OCI-M1 (cell line): ENCODE data around the gene PCGF5.
"Not testable (repeated sequence)": the region's sequence is repeated elsewhere in the genome, so short reads cannot be mapped to it uniquely, and the experiment has no call there.

Source experiments
- DNase-seq: peaks from one replicate; lab custom pipeline; 2025; lab: John Stamatoyannopoulos, UW

Gene PCGF5

DNA sequence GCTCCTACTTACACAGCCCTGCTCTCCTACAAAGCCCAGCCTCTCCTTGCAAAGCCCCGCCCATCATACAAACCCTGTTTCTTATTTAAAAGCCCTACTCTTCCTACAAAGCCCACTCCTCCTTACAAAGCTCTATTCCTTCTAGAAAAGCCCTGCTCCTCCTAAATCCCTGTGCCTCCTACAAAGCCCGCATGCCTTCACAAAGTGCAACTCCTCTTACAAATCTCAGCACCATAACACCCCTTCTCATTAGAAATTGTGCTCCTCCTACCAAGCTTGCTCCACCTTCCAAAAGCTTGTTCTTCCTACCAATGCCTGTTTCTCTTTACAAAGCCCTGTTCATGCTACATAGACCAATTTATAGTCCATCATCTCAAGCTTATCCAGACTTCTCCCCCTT lies 66.1 kb downstream of the PCGF5 start:
- DNase-seq = no peak

GRCh38 chr10:91287276-91287675 lies 66.8 kb downstream of the PCGF5 start:
- DNase-seq = no peak

DNA sequence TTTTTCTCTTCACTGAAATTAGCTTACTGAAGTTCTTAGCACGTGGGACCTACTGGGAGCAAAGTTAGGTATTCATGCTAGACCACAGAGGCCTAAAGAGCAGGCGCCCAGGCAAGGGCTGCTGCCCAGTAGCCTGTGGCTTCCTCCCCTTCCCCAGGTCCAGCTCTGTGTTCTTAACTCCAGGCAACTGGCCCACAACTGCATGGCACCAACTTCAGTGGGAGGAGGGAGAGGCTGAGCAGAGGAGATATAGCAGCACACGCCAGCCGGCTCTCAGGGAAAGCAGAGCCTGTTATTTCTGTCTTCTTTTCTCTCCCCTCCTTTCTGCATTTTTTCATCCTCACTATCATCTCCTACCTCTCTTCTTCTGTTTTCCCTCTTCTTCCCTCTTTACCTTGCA lies 67.4 kb downstream of the PCGF5 start:
- no peak for DNase-seq

GRCh38 chr10:91289305-91289704 lies 68.8 kb downstream of the PCGF5 start:
- no peak for DNase-seq

- no peak for DNase-seq
Measured at GRCh38 chr10:91290607-91291006, 70.1 kb downstream of the PCGF5 start.

DNA sequence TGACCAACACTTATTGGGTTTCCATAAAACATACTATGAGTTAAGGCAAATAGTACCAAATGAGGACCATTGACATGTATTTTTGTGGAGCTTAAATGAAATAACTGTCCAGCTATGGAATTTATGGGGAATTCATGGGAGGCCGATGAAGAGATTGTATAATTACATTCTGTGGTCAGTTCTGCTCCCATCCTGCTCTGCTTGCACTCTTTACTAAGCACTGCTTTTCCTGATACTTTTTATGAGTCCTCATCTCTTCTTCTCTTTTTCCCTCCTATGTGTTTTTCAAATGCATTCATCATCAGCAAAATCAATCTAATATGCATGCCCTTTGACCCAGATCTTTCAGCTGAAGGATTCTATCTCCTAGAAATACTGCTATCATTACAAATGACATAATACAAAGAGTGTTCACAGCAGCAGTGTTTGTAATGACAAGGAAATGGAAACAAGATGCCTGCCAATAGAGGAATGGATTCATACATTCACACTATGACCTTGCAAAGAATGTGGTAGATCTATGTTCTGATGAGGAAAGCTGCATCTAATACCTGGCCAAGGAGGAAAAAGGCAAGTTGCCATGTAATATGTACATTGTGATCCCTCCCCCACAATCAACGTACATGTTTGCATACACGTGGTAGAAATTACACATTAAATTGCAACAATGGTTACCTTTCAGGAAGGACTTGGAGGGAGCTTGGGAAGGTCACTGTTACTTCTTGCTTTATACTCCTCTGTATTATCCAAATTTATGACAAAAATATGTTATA lies 73.9 kb downstream of the PCGF5 start:
- no peak for DNase-seq

DNA sequence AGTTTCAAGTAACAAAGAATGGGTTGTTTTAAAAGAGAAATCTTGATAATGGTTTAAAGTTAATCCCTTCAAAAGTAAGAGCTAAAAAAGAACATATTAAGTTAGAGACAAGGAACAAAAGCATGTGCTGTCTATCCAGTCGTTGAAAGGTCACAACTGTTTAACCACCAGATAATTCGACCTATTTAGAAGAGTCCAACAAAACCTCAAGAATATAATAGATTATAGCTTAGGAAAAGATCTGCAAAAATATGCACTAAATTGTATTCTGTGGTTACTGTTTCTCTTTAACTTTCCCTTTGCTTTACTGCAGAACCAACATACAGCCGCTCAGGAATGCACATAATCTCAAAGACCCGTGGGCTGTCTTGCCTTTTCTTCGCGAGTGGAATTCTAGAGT lies 74.9 kb downstream of the PCGF5 start:
- DNase-seq = no peak

- peak; percentile 66 for DNase-seq
Measured at GRCh38 chr10:91296471-91296870, 76.0 kb downstream of the PCGF5 start.

DNA sequence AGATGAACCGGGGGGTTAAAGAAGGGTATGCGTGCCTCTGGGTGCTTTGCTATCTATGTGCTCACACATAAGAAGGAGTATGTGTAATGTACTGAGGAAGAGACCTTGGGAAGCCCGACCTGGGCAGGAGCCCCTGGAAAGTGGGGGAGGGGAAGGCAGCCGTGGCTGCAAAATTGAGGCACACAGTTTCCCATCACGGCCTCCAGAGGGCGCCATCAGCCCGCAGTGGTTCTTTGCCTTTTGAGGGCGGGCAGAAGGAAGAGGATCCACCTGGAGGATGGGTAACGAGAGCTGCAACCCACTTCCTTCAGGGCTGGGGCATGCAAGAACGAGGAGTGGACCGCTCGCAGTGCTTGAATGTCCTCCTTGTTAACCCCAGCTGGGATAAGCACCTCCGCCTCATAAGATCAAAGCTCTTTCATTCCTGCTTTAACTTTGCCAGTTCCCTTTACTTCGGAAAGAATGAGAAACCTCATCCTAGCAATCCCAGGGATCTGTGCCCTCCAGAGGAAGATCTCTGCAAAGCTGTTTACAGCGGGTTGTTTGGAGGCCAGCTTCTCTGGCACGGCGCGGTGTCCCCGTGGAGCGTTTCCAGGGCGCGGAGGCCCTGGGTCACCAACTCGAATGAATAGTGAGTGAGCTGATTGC lies 77.9 kb downstream of the PCGF5 start:
- DNase-seq = peak; percentile 82

- no peak for DNase-seq
Measured at GRCh38 chr10:91299999-91300575, 79.6 kb downstream of the PCGF5 start.

DNA sequence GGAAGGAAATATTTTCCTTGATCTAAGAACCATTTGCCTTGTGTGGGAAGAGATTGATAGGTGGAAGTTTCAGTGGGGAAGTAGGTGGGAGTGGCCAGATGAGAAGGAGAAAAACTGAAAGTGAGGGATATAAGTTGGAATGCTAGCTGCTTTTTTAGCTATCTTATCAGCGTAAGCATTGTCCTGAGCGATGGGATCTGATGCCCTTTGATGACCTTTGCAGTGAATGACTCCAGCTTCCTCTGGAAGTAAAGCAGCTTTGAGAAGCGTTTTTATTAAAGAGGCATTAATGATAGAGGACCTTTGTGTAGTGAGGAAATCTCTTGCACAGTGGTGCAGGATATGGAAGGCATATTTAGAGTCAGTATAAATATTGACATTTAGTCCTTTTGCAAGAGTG lies 82.5 kb downstream of the PCGF5 start:
- not testable (repeated sequence) for DNase-seq

DNA sequence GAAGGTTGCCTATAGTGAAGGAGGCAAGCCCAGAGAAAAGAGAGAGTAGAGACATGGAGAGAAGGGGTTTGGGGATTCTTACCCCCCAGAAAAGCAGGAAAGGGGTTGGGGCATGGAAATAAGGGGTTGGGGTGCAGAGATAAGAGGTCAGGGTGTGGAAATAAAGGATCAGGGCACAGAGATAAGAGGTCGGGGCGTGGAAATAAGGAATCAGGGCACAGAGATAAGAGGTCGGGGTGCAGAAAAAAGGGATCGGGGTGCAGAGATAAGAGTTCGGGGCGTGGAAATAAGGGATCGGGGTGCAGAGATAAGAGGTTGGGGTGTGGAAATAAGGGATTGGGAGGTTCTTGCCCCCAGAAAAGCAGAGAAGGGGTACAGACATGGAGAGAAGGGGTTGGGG lies 85.5 kb downstream of the PCGF5 start:
- DNase-seq = not testable (repeated sequence)

DNA sequence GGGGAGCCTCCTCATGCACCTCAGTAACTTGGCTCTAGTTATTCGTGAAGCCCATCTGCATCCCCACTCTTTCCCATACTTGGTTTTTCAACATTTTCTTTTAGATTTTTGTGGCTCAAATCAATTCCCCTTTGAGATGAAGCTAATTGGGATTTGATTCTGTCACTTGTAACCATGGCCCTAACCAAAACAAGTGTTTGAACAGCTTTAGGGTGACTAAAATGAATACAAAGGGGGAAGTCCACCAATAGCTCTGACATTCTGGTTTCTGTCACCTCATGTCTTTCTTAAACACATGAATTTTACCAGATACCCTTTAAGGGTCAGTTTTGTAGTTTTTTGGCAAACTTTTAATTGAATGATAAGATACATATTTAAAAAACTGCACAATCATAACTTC lies 87.0 kb downstream of the PCGF5 start:
- DNase-seq = no peak

DNA sequence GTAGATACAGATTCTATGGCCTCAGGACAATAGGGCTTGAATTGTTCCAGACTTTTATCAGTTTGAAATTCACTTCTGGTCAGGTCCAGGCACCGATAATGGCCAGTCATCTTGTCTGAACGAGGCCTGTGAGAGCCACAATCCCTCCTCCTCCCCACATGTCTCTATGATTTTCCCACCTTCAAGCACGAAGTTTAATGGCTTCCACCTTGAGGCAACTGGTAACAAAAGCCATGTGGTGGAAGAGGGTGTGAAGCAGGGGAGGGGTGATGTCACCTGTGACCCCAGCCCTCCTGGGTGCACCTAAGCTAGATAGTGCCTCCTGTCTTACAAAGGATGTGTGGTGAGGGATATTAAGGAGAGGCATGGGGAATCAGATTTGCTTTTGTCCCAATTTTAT lies 89.2 kb downstream of the PCGF5 start:
- no peak for DNase-seq

DNA sequence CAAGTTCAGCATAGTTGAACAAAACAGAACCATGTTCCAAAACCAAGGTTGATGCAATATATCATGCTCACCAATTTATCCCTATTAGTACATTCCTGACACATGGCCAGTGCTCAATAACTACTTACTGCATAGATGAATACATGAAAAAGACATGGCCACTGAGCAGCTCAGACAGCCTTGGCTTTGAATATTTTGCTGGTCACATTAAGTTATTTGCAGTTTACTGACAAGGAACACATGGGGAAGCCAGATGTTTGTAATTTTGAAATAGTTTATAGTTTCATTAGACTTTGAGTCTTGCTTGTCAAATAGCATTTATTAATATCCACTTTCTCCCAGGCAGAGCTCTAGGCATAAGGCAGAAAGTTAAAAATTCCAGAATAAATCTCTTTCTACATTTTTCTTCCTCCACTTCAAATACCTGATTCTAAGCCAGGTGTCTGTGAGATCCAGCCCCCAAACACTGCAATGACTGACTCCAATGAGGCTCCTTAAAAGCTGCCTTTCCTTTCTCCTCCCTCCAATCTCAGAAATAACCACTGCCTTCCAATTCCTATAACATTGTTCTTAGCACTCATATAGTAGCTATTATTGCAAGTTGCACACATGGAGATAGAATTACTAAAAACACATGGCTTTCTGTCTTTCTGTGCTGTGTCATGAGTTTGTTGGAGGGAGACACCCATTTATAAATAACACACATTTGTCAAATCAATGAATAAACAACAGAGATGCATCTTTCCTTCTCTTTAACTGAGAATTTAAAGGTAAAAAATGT lies 91.3 kb downstream of the PCGF5 start:
- no peak for DNase-seq

- DNase-seq = peak; percentile 41
Measured at GRCh38 chr10:91312382-91312733, 91.9 kb downstream of the PCGF5 start.

GRCh38 chr10:91313796-91314485 lies 93.5 kb downstream of the PCGF5 start:
- DNase-seq = no peak

DNA sequence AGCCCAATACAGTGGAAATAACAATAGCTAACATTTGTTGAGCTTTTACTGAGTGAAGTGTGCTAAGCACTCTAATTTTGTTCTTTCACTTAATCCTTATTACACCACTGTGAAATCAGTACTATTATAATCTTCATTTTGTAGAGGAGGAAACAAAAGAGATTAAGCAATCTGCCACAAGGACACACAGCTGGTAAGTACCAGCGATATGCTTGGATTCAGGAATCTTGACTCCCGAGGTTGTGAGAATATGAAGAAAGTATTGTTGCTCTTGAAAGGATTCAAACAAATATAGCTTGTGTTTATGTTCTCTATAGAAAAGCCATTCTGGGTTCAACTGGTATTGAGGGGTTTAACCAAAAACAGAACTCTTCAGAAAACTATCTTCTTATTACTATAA lies 96.0 kb downstream of the PCGF5 start:
- no peak for DNase-seq

- DNase-seq = no peak
Measured at GRCh38 chr10:91317541-91317940, 97.1 kb downstream of the PCGF5 start.

DNA sequence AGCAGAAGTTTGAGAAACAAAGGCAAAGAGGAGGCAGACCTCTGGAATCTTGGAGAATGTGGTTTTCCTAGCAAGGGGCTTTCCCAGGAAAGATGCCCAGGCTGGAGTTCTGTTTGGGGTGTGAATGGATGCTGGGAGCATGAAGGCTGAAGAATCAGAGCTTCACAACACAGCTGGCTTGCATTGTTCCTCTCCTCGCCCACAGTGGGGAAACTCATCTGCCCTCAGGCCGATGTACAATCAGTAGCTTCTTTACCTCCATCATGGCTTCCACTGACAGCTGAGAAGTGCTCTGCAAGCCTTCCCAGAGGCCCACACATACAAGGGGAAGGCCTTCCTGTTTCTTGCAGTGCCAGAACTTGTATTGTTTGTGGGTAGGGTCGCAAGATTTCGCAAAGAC lies 98.9 kb downstream of the PCGF5 start:
- no peak for DNase-seq

DNA sequence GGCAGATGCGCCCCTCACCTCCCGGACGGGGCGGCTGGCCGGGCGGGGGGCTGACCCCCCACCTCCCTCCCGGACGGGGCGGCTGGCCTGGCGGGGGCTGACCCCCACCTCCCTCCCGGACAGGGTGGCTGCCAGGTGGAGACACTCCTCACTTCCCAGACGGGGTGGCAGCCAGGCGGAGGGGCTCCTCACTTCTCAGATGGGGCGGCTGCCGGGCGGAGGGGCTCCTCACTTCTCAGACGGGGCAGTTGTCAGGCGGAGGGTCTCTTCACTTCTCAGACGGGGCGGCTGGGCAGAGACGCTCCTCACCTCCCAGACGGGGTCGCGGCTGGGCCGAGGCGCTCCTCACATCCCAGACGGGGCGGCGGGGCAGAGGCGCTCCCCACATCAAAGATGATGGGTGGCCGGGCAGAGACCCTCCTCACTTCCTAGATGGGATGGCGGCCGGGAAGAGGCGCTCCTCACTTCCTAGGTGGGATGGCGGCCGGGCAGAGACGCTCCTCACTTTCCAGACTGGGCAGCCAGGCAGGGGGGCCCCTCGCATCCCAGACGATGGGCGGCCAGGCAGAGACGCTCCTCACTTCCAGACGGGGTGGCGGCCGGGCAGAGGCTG lies 102.9 kb downstream of the PCGF5 start:
- not testable (repeated sequence) for DNase-seq
